BLaER1 treated with 17β-estradiol and CSF1 and Interleukin-3, amounts not matched to agents 10 nM and 100 nM (cell line): ENCODE results near the gene ZMYND10.

Experiments
- H3K27ac ChIP-seq, 11 experiments: shearing (Covaris generic); formaldehyde crosslinking; 2 replicates each; pipeline ENCODE4 v1.8.1; 2022
- H3K27me3 ChIP-seq, 11 experiments: shearing (Covaris generic); formaldehyde crosslinking; 2 replicates each; pipeline ENCODE4 v1.8.1; 2022
- H3K36me3 ChIP-seq, 11 experiments: shearing (Covaris generic); formaldehyde crosslinking; 2 replicates each; pipeline ENCODE4 v1.8.1; 2022
- H3K4me1 ChIP-seq, 10 experiments: shearing (Covaris generic); formaldehyde crosslinking; 2 replicates each; pipeline ENCODE4 v1.8.1; 2022
- H3K4me2 ChIP-seq, 11 experiments: shearing (Covaris generic); formaldehyde crosslinking; 2 replicates each; pipeline ENCODE4 v1.8.1; 2022
- H3K4me3 ChIP-seq, 10 experiments: shearing (Covaris generic); formaldehyde crosslinking; 2 replicates each; pipeline ENCODE4 v1.8.1; 2022
- H3K9ac ChIP-seq, 11 experiments: shearing (Covaris generic); formaldehyde crosslinking; 2 replicates each; pipeline ENCODE4 v1.8.1; 2022
- H3K9me3 ChIP-seq, 11 experiments: shearing (Covaris generic); formaldehyde crosslinking; replicated peaks in 1 of 11; 2 replicates each; pipeline ENCODE4 v1.8.1; 2022
- H4K20me1 ChIP-seq, 11 experiments: shearing (Covaris generic); formaldehyde crosslinking; 2 replicates each; pipeline ENCODE4 v1.8.1; 2022
- Cebpa-rat ChIP-seq, 11 experiments: shearing (Covaris generic); IDR thresholded peaks; 2 replicates each; pipeline ENCODE4 v1.8.1; 2022

Gene ZMYND10

DNA sequence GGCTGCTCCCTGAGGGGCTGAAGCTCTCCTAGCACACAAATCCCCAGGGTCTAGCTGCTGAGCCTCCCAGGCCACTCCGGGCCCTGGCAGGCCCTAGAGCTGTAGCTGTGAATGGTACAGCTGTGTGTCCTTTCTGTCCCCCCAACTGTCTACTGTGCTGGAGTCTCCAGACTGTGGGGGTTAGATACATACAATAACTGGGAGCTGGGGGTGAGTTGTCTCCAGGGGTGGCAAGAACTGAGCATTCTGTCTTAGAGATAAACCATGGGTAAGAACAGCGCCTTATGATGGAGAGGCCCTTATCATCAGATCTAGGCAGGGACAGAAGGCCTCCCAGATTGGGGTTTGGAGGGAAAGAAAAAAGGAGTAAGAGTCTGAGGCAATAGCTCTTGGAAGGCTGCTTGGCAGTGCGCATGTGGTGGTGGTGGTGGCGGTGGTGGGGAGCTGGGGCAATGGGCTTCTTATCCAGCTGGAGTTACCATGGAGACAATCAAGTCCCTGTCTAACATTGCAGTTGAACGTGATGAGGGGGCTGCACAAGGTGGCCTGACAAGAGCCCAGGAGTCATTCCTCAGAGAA is 8.7 kb upstream of the ZMYND10 start:
- H3K27ac ChIP-seq = peak overlapping the region in 2 of 11 experiments; percentile 66 to 87; a peak in 2 of 22 replicates
- peak overlapping the region in 3 of 11 experiments; percentile 54 to 99 (median 99); a peak in 7 of 22 replicates for H3K4me2 ChIP-seq
- no peaks in the 10 kb centered on the region for H3K9me3 ChIP-seq
- TF ChIP-seq Cebpa-rat (IDR thresholded peaks at IDR 0.05) = no peak
- peaks cover 59 to 91% (median 80%) of the 10 kb centered on the region in 10 experiments for H3K4me1 ChIP-seq
- peaks cover 42 to 73% (median 60%) of the 10 kb centered on the region in 11 experiments for H3K36me3 ChIP-seq
- H3K9ac ChIP-seq = peak overlapping the region in 8 of 11 experiments; percentile 3 to 91 (median 50); a peak in 9 of 22 replicates
- H3K4me3 ChIP-seq = no peak overlapping the region
- peaks cover 64 to 87% (median 80%) of the 10 kb centered on the region in 11 experiments for H4K20me1 ChIP-seq
- no peaks in the 10 kb centered on the region for H3K27me3 ChIP-seq

DNA sequence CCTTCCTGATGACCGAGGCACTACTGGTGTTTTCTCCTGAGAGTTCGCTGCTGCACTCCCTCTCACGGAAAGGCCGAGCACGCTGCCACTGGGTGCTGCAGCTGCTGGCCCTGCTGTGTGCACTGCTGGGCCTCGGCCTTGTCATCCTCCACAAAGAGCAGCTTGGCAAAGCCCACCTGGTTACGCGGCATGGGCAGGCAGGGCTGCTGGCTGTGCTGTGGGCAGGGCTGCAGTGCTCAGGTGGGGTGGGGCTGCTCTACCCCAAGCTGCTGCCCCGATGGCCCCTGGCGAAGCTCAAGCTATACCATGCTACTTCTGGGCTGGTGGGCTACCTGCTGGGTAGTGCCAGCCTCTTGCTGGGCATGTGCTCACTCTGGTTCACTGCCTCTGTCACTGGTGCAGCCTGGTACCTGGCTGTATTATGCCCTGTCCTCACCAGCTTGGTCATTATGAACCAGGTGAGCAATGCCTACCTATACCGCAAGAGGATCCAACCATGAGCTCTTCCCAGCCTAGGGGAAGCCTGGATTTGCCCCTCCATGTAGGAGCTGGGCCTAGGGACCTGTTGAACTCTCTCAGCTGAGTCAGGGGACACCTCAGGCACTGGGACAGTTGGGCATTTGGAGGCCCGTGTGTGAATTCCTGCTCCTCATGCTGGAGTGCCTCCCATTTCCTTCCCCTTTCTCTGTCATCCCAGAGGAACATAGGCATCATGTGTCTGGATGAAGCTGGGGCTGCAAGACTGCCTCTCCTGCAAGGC is 7.9 kb upstream of the ZMYND10 start:
- peaks cover 42 to 81% (median 68%) of the 10 kb centered on the region in 11 experiments for H3K36me3 ChIP-seq
- H3K4me3 ChIP-seq = no peak overlapping the region; a peak in 1 of 20 replicates
- H3K9ac ChIP-seq = peak overlapping the region in 10 of 11 experiments; percentile 18 to 55 (median 46); a peak in 14 of 22 replicates
- H3K9me3 ChIP-seq = no peaks in the 10 kb centered on the region
- H3K4me1 ChIP-seq = peaks cover 59 to 95% (median 82%) of the 10 kb centered on the region in 10 experiments
- TF ChIP-seq Cebpa-rat (IDR thresholded peaks at IDR 0.05) = no peak
- H3K27me3 ChIP-seq = no peaks in the 10 kb centered on the region
- H3K27ac ChIP-seq = peak overlapping the region in 9 of 11 experiments; percentile 11 to 87 (median 39); a peak in 15 of 22 replicates
- peak overlapping the region in 5 of 11 experiments; percentile 15 to 99 (median 97); a peak in 9 of 22 replicates for H3K4me2 ChIP-seq
- peaks cover 62 to 87% (median 74%) of the 10 kb centered on the region in 11 experiments for H4K20me1 ChIP-seq

DNA sequence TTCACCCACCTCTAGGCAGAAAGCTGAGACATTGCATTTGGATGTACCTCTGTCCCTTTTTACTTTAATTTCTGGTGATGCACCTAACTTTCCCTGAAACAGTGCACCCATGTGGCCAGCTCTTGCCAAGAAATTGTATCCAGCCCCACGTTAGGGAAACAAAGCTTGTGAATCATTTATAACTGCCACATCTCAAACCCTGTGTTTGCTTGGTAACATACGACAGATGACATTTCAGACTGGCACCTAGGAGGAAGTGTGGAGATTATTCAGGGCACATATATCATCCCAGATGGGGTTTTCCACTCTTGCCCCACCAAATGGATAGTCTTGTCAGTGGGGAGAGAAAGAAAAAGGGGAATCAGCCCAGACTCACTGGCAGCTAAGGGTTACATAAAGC is 7.2 kb upstream of the ZMYND10 start:
- H3K9me3 ChIP-seq = no peaks in the 10 kb centered on the region
- H4K20me1 ChIP-seq = peaks cover 55 to 81% (median 67%) of the 10 kb centered on the region in 11 experiments
- peak overlapping the region in 9 of 11 experiments; percentile 18 to 53 (median 45); a peak in 9 of 22 replicates for H3K9ac ChIP-seq
- H3K27me3 ChIP-seq = no peaks in the 10 kb centered on the region
- no peak for TF ChIP-seq Cebpa-rat (IDR thresholded peaks at IDR 0.05)
- H3K36me3 ChIP-seq = peaks cover 42 to 81% (median 72%) of the 10 kb centered on the region in 11 experiments
- peaks cover 53 to 95% (median 78%) of the 10 kb centered on the region in 10 experiments for H3K4me1 ChIP-seq
- no peak overlapping the region; a peak in 1 of 20 replicates for H3K4me3 ChIP-seq
- peak overlapping the region in 8 of 11 experiments; percentile 30 to 87 (median 45); a peak in 12 of 22 replicates for H3K27ac ChIP-seq
- peak overlapping the region in 5 of 11 experiments; percentile 97 to 99 (median 99); a peak in 9 of 22 replicates for H3K4me2 ChIP-seq

DNA sequence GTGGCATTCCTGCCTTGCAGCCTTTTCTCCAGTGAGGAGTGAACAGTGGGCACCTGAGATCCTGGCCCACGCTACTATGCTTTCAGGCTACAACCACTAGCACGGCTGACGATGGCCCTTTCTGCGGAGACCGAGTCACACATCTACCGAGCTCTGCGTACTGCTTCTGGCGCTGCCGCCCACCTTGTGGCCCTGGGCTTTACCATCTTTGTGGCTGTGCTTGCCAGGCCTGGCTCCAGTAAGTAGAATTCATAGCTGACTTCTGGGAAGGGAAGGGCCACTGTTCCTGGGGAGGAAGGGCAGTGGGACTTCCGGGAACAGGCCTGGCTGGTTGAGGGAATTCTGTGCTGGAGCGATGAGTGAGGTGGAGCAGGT is 5.8 kb upstream of the ZMYND10 start:
- peaks cover 0 to 2% (median 0%) of the 10 kb centered on the region in 11 experiments; a peak in 4 of 22 replicates for H3K27me3 ChIP-seq
- H3K9ac ChIP-seq = peak overlapping the region; percentile 82 to 91 (median 86); a peak in 21 of 22 replicates
- H3K9me3 ChIP-seq = no peaks in the 10 kb centered on the region
- peak overlapping the region; percentile 60 to 82 (median 72) for H3K4me3 ChIP-seq
- H3K27ac ChIP-seq = peak overlapping the region in 10 of 11 experiments; percentile 81 to 93 (median 90); a peak in 17 of 22 replicates
- H3K4me1 ChIP-seq = peaks cover 38 to 94% (median 74%) of the 10 kb centered on the region in 10 experiments
- no peak for TF ChIP-seq Cebpa-rat (IDR thresholded peaks at IDR 0.05)
- H3K4me2 ChIP-seq = peak overlapping the region; percentile 95 to 99 (median 98)
- H3K36me3 ChIP-seq = peaks cover 34 to 71% (median 63%) of the 10 kb centered on the region in 11 experiments
- peaks cover 40 to 66% (median 53%) of the 10 kb centered on the region in 11 experiments for H4K20me1 ChIP-seq

DNA sequence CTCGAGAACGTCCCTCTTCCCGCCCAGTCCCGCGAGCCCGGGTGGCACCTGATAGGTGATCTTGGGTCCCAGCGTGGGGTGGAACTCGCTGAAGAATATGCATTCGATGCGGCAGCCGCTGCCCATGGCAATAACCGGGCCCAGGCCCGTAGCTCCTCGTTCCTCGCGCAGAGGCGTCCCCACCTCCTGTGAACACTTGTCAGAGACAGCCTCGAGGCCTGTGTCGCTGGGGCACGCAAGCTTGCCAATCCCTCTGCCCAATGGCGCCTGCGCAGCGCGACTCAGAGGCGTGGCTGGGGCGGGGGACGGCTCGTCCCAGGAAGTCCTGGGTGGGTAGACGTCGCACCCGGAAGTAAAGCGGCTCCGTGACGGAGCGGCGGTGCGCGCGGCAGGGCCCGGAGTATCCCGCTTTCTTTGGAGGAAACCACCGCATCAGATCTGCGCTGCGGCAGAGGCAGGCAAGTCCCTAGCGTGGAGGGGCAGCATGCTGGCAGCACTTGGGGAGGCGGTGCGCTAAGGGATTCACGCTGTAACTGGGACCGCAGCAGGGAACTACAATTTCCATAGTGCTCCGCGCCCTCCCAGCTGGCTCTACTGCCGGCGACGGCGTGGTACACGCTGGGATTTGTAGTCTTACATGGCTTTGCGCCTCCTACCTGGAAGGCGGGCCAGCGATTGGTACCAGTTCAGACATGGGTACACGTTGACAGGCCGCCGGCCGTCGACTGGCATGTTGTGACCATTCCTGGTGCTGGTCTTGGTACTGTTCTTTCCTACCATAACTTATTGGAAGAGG is 5.2 kb upstream of the ZMYND10 start, which contains the start of the genes CYB561D2 and NPRL2:
Gene CYB561D2, plus strand, starts transcription at position 336 of the 796 bp plus-strand sequence. CDS start 572 bp downstream, outside the sequence.
Gene NPRL2, minus strand, starts transcription at position 249 of the 796 bp plus-strand sequence. Its CDS starts 123 bp downstream, at position 126.
- H3K4me1 ChIP-seq = peaks cover 38 to 94% (median 74%) of the 10 kb centered on the region in 10 experiments
- H3K9me3 ChIP-seq = no peaks in the 10 kb centered on the region
- TF ChIP-seq Cebpa-rat (IDR thresholded peaks at IDR 0.05) = no peak
- H3K4me3 ChIP-seq = peak within 1 kb of the TSS; percentile 60 to 82 (median 72)
- H3K27ac ChIP-seq = peak within 1 kb of the TSS; percentile 81 to 93 (median 89)
- H3K4me2 ChIP-seq = peak within 1 kb of the TSS; percentile 95 to 99 (median 98)
- peak within 1 kb of the TSS; percentile 82 to 91 (median 86) for H3K9ac ChIP-seq
- H3K27me3 ChIP-seq = peaks cover 0 to 8% (median 3%) of the 10 kb centered on the region in 11 experiments; a peak in 8 of 22 replicates
- H4K20me1 ChIP-seq = peaks cover 35 to 61% (median 47%) of the 10 kb centered on the region in 11 experiments; a peak in 21 of 22 replicates
- H3K36me3 ChIP-seq = peaks cover 29 to 65% (median 57%) of the 10 kb centered on the region in 11 experiments

DNA sequence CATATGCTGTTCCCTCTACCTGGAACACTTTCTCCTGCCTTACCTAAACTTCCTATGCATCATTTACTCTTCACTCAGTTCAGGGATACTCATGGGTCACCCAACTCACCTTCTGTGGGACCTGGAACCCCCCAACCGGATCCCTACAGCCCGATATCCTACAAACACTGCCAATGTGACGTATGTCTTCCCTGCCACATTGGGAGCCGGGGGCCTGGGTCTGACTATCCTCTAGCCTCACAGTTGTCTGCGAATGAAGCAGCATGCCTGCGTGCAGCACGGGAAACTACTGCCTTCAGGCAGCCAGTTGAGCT is 4.6 kb upstream of the ZMYND10 start:
- no peak for TF ChIP-seq Cebpa-rat (IDR thresholded peaks at IDR 0.05)
- Histone ChIP-seq H3K9me3 (no peaks in the 10 kb centered on the region), H3K4me2 (peak overlapping the region; percentile 95 to 99 (median 98)), H3K27ac (peak overlapping the region in 10 of 11 experiments; percentile 81 to 93 (median 90); a peak in 21 of 22 replicates), H3K4me3 (peak overlapping the region; percentile 60 to 82 (median 72)), H3K9ac (peak overlapping the region; percentile 82 to 91 (median 86)), H3K27me3 (peaks cover 0 to 14% (median 9%) of the 10 kb centered on the region in 11 experiments; a peak in 11 of 22 replicates), H3K4me1 (peaks cover 41 to 94% (median 74%) of the 10 kb centered on the region in 10 experiments), H4K20me1 (peaks cover 29 to 55% (median 42%) of the 10 kb centered on the region in 11 experiments; a peak in 21 of 22 replicates), H3K36me3 (peaks cover 23 to 60% (median 51%) of the 10 kb centered on the region in 11 experiments)

DNA sequence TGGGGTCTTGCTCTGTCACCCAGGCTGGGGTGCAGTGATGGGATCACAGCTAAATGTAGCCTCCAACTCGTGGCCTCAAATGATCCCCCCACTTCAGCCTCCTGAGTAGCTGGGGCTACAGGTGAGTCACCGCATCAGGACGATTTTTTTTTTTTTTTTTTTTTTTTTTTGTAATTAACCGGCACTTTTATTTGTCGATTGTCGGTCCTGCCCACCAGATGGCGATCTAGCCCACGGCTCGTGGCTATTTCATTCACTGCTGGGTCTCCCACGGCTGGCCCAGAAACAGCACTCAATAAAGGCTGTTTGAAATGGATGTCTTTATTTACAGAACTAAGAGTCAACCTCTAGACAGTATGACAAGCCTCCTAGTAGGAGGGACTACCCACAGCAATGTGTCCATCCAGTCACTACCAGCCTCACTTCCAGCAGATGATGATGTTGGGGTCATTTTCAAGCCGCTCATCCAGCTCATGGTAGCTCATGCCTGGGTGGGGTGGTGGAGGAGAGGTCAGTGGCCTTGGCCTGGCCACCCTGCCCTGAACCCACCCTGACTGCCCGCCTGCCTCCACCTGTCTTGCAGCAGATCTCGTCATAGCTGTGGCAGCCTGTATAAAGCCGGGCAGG is 1.8 kb upstream of the ZMYND10 start:
- H3K36me3 ChIP-seq = peaks cover 0 to 31% (median 25%) of the 10 kb centered on the region in 11 experiments; a peak in 21 of 22 replicates
- H3K27me3 ChIP-seq = peaks cover 0 to 19% (median 11%) of the 10 kb centered on the region in 11 experiments; a peak in 11 of 22 replicates
- no peaks in the 10 kb centered on the region for H3K9me3 ChIP-seq
- peak overlapping the region in 5 of 11 experiments; percentile 15 to 89 (median 18); a peak in 3 of 22 replicates for H3K9ac ChIP-seq
- H4K20me1 ChIP-seq = peaks cover 4 to 26% (median 13%) of the 10 kb centered on the region in 11 experiments; a peak in 20 of 22 replicates
- TF ChIP-seq Cebpa-rat (IDR thresholded peaks at IDR 0.05) = no peak
- peaks cover 54 to 94% (median 74%) of the 10 kb centered on the region in 10 experiments for H3K4me1 ChIP-seq
- H3K4me3 ChIP-seq = no peak overlapping the region
- H3K4me2 ChIP-seq = peak overlapping the region in 4 of 11 experiments; percentile 7 to 29 (median 20); a peak in 4 of 22 replicates
- H3K27ac ChIP-seq = peak overlapping the region in 1 of 11 experiments; percentile 11; a peak in 1 of 22 replicates
